ENCODE data around the gene IL1RL2.
A peak's percentile ranks its signal among the peaks of the same experiment; 100 is the strongest.

Gene IL1RL2

DNA sequence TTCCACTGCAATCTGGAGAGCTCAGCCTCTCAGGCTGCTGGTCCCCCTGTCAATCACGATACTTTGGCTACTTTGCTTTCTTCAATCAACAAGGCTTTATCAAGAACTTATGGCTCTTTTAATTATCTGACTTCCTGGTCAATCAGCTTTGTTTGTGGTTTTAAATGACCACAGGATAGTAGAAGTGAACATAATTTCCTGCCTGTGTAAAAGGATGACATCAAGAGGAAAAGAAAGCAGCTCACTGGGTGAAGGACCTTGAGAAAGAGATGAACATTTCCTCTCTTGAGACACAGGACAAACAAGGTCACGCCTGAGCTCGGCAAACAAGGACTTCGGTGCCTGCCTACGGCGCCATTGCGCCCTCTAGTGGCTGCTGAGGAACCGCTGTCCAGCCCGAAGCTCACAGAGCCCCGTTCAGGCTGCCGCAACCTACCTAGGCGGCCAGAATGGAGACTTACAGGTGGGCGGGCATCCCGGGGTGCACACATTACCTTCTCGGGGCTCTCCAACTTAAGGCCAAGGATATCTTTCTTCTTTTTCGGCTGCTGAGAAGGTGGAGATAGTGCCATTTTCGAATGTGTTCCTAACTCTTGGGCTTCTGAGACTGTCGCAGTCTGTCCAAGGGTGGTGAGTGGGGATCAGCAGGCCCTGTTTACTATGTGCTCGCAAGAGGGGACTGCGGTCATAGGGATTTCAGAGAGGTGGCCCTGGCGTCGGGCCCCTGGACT is 54.0 kb downstream of the IL1RL2 start:
- DNase-seq: peak; percentile 88

- DNase-seq: no peak
These were observed 54.9 kb downstream of the IL1RL2 start for GRCh38 chr2:102241616-102242305.

- DNase-seq: no peak
These were observed 58.7 kb downstream of the IL1RL2 start for GRCh38 chr2:102245266-102246151.

DNA sequence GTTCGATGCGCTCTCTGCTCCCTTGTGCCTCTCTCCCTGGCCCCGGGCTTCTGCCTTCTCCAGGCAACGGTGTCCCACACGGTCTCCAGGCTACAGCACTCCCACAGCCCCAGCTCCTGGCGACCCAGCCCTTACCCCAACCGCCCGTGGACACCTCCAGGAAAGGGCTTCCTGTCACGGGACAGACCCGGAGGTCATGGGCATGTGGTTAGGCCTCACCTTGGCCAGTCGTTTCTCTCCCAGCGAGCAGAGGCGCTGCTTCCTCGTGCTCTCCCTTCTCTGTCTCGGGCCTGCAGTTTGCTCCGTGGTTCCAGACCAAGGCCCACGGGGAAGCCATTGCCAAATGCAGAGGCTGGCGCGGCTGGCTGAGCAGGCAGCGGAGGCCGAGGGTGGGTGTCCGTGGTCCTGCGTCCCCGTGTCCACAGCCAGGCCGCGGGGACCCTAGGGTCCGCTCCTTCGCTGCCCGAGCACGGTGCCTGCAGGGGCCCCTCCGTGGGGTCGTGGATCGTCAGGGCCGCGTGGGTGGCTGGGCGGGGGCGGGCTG is 63.5 kb downstream of the IL1RL2 start:
- DNase-seq: no peak

DNA sequence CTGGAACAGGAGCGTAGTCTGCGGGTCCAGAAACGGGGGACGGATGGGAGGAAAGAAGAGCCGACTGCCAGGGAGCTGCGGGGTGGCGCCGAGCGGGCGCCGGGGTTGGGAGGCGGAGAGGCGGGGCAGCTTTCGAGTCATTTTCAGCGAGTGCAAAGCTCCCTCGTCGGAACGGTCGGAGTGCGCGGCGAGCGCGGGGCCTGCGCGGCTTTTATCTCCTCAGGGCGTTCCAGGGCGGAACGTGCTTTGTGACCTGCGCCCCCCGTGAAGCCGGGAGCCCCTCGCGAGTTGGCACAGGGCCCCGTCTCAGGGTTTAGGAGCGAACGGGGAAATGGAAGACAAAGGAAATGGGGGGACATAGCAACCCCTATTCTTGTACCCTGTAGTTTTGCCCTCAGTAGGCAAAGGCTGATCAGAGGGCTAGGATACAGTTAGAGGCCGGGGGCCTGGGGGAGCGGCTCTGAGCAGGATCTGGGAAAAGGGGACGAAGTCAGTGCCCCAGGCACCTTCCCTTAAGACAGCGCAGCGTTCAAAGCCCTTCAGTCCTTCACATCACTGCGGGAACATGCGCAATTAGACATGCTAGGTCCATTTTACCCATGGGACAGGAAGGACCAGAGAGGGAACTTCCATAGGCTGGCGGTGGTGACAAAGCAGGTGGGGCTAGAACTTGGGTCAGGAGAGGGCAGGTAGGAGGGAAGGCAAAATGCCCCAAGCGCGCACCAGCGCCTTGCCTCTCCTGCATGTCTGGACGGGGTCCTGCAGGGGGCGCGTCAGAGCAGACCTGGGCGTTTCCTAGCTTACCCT is 64.4 kb downstream of the IL1RL2 start:
- peak; percentile 72 for DNase-seq

DNA sequence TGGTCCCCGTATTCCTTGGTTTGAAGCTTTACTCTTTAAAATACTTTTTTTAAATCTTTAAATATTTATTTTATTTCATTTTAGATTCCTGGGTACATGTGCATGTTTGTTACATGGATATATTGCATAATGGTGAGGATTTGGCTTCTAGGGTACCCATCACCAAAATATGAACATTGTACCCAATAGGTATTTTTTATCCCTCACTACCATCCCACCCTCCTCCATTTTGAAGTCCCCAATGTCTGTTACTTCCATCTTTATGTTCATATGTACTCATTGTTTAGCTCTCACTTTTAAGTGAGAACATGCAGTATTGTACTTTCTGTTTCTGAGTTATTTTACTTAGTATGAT is 65.0 kb downstream of the IL1RL2 start:
- DNase-seq: no peak

GRCh38 chr2:102252236-102252635 is 65.4 kb downstream of the IL1RL2 start:
- DNase-seq: no peak

GRCh38 chr2:102253140-102253752 is 66.4 kb downstream of the IL1RL2 start:
- DNase-seq: no peak

DNA sequence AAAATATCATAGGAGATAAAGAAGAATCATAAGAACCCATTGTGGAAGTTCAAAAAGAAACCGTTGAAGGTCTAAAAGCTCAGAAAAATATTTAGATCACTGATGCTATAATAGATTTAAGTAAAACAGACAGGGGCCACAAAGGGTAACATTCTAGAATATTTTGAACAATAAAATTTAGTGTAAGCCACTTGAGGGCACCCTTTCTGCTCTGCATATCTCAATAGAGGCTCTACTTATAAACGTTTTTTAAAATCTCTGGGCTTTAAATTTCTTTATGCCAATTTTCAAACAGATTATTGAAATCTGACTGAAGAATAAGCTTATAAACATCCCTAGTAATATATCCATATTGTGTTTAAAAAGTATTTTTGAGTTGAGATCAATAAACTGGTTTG is 66.9 kb downstream of the IL1RL2 start:
- no peak for DNase-seq

- DNase-seq: no peak
These were observed 69.5 kb downstream of the IL1RL2 start for GRCh38 chr2:102256276-102256675.

- DNase-seq: no peak
These were observed 70.1 kb downstream of the IL1RL2 start for GRCh38 chr2:102256874-102257462.

GRCh38 chr2:102258025-102258385 is 71.2 kb downstream of the IL1RL2 start:
- DNase-seq: no peak

DNA sequence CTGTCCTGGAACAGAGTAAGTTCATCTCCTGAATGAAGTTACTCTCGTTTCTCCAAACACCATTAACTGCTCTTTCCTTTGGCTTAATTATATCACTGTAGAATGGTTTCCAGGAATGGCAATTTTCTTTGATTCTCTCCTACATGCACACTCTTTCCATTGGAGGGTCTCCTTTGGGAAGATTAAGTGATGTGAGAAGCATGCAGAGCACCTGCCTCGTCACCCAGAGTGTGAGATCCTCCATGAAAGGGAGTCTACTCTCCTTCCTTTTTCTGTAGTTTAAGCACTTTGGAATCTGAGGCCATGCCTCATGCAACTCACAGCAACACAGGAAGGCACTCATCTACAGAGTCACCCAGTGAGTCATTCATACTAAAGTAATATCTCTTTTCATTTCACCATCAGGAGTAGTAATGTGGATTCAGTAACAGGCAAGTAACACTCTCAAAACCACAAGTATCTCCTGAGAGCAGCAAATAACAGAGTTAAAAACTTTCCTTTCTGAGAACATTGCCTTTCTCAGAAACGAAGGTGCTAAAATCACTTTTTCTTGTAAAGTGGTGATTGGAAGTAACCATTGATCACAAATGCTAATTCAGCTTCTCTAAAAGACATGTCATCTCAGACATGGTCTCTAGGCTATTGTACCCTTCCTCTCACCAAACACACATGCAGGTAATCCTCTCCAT is 71.7 kb downstream of the IL1RL2 start:
- peak; percentile 38 for DNase-seq

DNA sequence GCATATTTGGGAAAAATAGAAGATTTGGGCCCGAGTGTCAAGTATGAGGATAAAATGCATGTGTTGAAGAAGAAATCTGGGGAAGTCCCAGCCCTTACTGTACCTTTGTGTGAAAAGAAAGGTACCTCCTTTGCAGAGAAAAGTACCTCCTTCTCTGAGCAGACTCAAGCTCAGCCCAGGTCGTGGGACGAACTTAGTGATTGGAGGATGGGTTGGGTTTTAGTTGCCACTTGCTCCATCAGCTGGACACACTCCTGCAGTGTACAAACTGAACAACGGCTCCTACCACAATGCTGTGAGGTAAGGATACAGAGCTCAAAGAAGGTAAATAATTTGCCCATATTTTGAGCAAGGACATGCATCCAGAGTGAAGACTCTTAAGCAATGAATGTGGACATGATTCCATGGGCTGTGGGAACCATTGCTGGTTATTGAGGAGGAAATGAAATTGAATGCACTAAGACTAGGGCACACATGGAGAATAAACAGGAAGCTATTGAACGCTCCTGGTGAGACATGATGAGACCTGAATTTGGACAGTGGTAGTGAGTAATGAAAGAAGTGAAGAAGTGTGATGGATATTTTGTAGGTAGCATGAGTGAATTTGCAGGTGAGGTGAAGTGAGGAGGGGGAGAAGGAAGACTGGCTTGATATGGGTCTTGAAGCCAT is 74.8 kb downstream of the IL1RL2 start:
- DNase-seq: no peak

GRCh38 chr2:102262216-102263129 is 75.7 kb downstream of the IL1RL2 start:
- DNase-seq: no peak

DNA sequence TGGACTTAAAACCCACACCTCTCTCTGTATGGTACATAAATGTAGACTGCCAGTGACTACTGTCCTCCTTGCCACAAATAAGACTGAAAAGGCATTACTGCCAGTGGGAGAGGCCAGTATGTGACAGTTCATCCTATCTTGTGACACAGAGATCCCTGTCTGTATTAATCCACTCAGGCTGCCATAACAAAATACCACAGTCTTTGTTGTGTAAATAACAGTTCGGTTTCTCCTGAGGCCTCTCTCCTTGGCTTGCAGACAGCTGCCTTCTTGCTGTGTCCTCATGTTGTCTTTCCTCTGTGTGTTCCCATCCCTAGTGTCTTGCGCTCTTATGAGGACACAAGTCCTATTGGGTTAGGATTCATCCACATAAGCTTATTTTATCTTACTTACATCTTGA is 78.1 kb downstream of the IL1RL2 start:
- DNase-seq: no peak

- no peak for DNase-seq
These were observed 79.4 kb downstream of the IL1RL2 start for GRCh38 chr2:102266204-102266603.

GRCh38 chr2:102267774-102268173 is 81.0 kb downstream of the IL1RL2 start:
- no peak for DNase-seq

DNA sequence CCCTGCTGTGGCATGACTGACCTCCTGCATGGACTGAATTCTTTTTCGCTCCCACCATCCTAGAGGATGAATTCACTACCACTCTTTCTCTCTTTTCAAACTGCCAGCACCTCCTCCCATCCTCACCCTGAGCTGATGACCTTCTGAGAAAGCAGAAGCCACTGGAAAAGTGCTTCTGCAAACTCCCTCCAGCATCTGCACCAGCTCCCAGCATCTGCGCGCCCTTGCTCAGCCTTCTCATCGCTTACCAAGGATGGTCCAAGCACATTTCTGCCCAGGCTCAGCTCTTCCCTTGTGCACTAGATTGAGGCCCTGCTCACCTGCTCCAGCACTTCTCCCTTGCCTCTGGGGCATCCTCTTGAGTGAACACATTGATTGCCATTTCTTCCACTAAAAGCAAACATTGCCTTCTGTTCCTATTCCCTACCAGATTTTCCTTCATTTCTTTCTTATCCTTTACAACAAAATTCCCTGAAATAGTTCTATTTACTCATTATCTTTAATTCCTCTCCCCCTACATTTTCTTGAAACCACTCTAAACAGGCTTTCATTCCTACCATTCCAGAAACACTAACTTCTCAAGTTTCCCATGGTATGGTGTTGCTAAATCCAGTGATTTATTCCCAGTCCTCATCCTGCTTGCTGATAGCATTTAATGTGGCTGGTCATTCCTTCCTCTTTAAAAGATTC is 81.8 kb downstream of the IL1RL2 start:
- no peak for DNase-seq

Data from activated naive CD4-positive, alpha-beta T cell treated with anti-CD3 and anti-CD28 coated beads, Interleukin-2, amount 50 U/mL, for 16 hours (primary cell).